ENCODE results near the gene PDE4D.

PDE4D gene

DNA sequence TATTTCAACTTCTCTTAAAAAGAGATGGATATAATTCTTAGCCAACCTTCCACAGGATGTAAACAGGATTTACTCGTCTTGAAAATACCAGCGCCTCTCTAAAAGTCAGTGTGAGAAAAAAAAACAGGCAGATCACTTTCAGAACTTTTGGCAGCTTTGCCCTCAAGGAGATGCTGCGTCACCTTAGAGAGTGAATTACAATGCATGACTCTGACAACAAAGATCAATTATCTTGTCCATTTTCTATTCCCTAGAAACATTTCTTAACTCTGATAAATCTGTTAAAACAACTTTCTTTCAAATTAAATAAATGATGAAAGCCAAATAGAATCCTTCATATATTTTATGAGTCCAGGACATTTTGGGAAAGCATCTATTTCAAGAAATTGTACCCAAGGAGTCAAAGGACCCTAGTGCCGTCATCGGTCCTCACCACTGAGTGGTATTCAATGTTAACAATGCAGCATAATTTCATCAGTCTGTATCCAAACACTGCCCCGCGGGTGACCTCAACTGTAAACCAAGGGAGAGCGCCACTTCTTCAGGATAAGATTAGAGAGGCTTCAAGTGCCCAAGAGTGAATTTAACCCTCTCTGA, 536.0 kb downstream of the PDE4D start:
- in situ Hi-C loops (cut with MboI; ENCODE audit: low sequenced_read_pairs), result no loop called here
- H3K9me3 ChIP-seq, result no peaks in the 10 kb centered on the region
- H3K36me3 ChIP-seq (replicated peaks), result no peaks in the 10 kb centered on the region
- no peak for DNase-seq (ENCODE audit: low spot score in 2 of 2)
- no peaks in the 10 kb centered on the region for H3K4me1 ChIP-seq
- H3K27me3 ChIP-seq (ENCODE audit: low read depth), result peaks cover 6% of the 10 kb centered on the region
- no peak overlapping the region for H3K4me3 ChIP-seq

DNA sequence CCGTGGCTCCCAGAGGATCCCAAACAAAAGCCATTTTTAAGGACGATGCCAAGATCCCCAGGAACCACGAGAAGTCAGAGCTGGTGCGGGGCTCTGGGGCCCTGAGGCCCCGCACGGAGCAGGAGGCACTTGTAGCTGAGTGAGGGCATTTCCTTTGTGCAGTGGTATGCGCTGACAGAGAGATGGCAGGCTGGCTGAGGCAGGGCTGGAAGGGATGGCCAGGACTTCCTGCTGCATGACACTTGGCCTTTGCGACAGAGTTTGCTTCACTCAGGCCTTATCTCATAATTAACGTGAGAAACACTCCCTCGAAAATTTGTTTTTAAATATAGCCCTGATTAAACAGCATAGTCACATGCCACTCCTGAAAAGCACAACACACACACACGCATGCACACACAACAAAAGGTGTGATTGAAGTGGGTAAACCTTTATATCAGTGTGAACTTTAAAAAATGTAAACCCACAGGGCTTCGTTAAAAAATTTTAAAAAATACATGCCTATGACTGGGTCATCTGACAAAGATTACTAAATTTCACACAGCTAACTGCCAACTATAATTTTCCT, 536.6 kb downstream of the PDE4D start:
- in situ Hi-C loops (cut with MboI; ENCODE audit: low sequenced_read_pairs), result no loop called here
- Histone ChIP-seq H3K9me3 (no peaks in the 10 kb centered on the region), H3K4me3 (no peak overlapping the region), H3K36me3 (replicated peaks) (no peaks in the 10 kb centered on the region), H3K4me1 (no peaks in the 10 kb centered on the region), H3K27me3 (ENCODE audit: low read depth) (peaks cover 6% of the 10 kb centered on the region)
- DNase-seq (ENCODE audit: low spot score in 2 of 2), result no peak

DNA sequence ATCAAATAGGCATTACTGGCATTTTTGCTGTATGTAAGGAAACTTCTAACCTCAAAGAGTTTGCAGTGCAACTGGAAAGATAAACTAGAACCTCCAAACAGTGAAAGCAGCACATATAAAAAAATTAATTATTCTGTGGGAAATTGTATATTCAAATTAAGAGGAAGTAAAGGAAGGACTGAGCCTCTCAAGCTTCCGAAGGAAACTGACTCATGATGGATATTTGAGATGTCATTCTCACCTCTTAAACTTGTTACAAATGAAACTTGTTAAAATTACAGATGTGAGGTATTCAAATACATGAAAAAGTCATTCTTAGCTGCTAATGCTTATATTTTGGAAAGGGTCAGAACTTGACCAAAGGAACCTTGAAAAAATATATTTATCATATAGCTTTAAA, 538.7 kb downstream of the PDE4D start:
- Histone ChIP-seq H3K4me3 (no peak overlapping the region), H3K36me3 (replicated peaks) (no peaks in the 10 kb centered on the region), H3K27me3 (ENCODE audit: low read depth) (peaks cover 6% of the 10 kb centered on the region), H3K4me1 (no peaks in the 10 kb centered on the region), H3K9me3 (no peaks in the 10 kb centered on the region)
- DNase-seq (ENCODE audit: low spot score in 2 of 2), result no peak
- in situ Hi-C loops (cut with MboI; ENCODE audit: low sequenced_read_pairs), result no loop called here

DNA sequence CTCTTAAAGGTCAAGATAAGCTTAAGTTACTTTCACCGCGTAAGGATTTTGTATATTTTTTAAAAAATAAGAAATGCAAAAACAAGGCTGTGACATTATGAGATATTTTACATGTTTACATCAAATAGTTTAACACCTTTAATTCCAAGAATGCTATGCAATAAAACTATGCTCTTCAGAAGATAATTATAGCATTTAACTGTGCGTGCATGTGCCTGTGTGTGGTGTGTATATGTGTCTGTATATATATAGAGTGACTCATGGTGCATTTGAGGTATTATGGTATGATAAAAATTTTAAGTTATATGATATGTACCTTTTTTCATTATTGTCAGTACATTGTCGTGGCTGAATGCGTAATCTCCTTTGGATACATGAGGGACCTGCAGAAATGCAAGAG, 539.3 kb downstream of the PDE4D start:
- no peaks in the 10 kb centered on the region for H3K9me3 ChIP-seq
- H3K4me3 ChIP-seq, result no peak overlapping the region
- H3K4me1 ChIP-seq, result no peaks in the 10 kb centered on the region
- DNase-seq (ENCODE audit: low spot score in 2 of 2), result no peak
- in situ Hi-C loops (cut with MboI; ENCODE audit: low sequenced_read_pairs), result no loop called here
- no peaks in the 10 kb centered on the region for H3K36me3 ChIP-seq (replicated peaks)
- H3K27me3 ChIP-seq (ENCODE audit: low read depth), result peaks cover 2% of the 10 kb centered on the region; the same call in 1 of the 2 replicates

DNA sequence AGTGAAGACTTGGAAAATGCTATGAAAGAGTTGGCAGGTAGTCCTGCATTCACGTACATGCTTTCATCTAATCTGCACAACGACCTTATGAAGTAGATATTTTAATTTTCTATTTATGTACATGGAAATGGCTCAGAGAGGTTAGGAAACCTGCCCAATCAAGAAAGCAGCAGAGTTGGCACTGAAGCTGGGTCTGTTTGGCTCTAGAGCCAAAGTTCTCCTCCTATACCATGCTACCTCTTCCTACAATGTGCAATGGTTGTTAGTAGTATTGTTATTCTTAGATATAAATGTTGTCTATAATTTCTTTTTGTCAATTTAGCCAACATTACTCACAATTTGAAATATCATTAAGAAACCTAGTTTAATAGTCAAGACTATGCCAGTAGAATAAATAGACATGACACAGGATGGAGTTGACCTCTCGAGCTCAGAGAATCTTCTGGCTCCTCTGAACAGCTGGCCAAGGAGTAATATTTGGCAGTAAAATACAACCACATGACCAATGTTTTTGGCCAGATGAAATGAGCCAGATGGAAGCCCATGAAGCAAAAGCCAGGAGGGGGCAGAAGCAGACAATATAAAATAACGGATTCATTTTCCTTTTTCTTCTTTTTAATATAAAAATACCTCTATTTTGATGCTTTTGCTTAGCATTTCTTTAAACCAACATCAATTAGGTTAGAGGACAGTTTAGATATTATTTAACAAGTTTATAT, 542.3 kb downstream of the PDE4D start:
- Histone ChIP-seq H3K4me1 (no peaks in the 10 kb centered on the region), H3K4me3 (no peak overlapping the region), H3K9me3 (no peaks in the 10 kb centered on the region), H3K36me3 (replicated peaks) (no peaks in the 10 kb centered on the region), H3K27me3 (ENCODE audit: low read depth) (peaks cover under 1% of the 10 kb centered on the region; the same call in 1 of the 2 replicates)
- in situ Hi-C loops (cut with MboI; ENCODE audit: low sequenced_read_pairs), result no loop called here
- DNase-seq (ENCODE audit: low spot score in 2 of 2), result no peak

DNA sequence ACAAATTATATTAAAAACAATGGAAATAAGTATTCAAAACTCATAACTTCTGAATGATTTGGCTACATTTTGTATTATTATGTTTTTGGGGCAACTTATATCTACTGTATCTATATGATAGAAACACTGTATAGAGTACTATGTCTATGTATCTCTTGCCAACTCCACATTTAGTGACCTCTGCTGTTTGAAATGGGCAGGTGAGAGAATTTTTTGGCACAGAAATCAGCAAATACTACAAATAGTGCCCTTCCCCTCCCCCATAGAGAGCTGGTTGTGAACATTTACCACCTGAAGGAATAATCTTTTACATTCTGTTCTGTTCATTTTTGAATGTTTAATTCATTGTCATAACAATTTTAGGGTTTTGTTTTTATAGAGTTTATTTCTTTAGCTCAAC, 545.3 kb downstream of the PDE4D start:
- in situ Hi-C loops (cut with MboI; ENCODE audit: low sequenced_read_pairs), result no loop called here
- H3K36me3 ChIP-seq (replicated peaks), result no peaks in the 10 kb centered on the region
- no peaks in the 10 kb centered on the region for H3K9me3 ChIP-seq
- no peak overlapping the region for H3K4me3 ChIP-seq
- no peaks in the 10 kb centered on the region for H3K27me3 ChIP-seq (ENCODE audit: low read depth)
- no peaks in the 10 kb centered on the region for H3K4me1 ChIP-seq
- DNase-seq (ENCODE audit: low spot score in 2 of 2), result no peak

DNA sequence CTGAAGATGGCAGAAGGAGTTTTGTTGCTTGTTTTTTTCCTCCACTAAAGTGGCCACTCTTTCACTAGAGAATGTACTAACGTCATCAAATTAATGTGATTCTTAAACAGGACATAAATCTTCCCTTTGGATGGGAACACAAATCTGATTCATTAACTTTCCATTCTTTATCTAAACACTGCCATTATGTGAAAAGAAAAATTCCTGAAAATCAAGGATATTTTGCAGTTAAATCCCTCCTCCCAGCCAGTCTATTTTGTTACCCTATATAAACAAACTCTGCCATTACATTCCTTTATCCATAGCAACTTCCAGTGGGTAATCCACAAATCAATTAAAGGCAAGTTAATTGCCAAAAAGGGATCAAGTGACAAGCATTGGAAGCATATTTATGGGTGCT, 546.5 kb downstream of the PDE4D start:
- Histone ChIP-seq H3K27me3 (ENCODE audit: low read depth) (no peaks in the 10 kb centered on the region), H3K9me3 (no peaks in the 10 kb centered on the region), H3K36me3 (replicated peaks) (no peaks in the 10 kb centered on the region), H3K4me1 (no peaks in the 10 kb centered on the region), H3K4me3 (no peak overlapping the region)
- DNase-seq (ENCODE audit: low spot score in 2 of 2), result no peak
- in situ Hi-C loops (cut with MboI; ENCODE audit: low sequenced_read_pairs), result no loop called here

DNA sequence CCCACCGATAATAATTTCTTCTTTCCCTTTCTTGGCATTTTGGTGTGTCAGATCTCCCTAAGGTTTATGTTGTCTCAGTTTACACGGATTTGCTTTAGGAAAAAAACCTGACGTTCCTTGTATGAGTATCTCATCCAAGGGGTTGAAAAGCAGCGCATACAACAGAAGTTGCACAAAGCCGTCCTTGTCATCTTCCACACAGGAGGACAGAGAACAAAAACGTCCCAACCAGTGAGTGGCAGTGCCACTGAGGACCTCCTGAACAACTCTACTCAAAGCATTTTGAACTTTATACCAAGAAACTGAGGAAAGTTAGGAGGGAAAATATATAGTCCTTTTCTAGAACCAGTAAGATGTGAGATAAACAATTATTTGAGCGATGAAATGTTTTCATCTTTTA, 547.0 kb downstream of the PDE4D start:
- in situ Hi-C loops (cut with MboI; ENCODE audit: low sequenced_read_pairs), result no loop called here
- no peaks in the 10 kb centered on the region for H3K4me1 ChIP-seq
- H3K4me3 ChIP-seq, result no peak overlapping the region
- no peaks in the 10 kb centered on the region for H3K9me3 ChIP-seq
- H3K36me3 ChIP-seq (replicated peaks), result no peaks in the 10 kb centered on the region
- no peak for DNase-seq (ENCODE audit: low spot score in 2 of 2)
- H3K27me3 ChIP-seq (ENCODE audit: low read depth), result no peaks in the 10 kb centered on the region

DNA sequence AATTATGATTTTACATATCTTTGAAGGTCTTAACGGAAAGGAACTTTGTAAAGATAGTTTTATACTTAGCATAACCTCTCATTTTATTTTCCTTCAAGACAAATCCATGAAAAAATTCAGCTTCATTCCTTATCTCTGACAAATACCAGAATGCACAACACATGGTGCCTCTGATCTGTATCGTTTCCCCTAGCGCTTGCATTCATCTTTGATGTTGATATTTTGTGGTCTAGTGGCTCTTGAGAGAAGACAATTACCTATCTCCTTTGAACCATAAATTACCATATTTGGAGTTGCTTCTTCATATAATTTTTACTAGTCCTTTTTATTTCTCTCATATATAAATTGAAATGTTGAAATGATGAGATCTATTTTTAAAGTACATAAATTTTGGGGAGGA, 551.3 kb downstream of the PDE4D start:
- in situ Hi-C loops (cut with MboI; ENCODE audit: low sequenced_read_pairs), result no loop called here
- no peaks in the 10 kb centered on the region for H3K36me3 ChIP-seq (replicated peaks)
- H3K9me3 ChIP-seq, result no peaks in the 10 kb centered on the region
- no peaks in the 10 kb centered on the region for H3K4me1 ChIP-seq
- H3K4me3 ChIP-seq, result no peak overlapping the region
- H3K27me3 ChIP-seq (ENCODE audit: low read depth), result no peaks in the 10 kb centered on the region
- no peak for DNase-seq (ENCODE audit: low spot score in 2 of 2)

DNA sequence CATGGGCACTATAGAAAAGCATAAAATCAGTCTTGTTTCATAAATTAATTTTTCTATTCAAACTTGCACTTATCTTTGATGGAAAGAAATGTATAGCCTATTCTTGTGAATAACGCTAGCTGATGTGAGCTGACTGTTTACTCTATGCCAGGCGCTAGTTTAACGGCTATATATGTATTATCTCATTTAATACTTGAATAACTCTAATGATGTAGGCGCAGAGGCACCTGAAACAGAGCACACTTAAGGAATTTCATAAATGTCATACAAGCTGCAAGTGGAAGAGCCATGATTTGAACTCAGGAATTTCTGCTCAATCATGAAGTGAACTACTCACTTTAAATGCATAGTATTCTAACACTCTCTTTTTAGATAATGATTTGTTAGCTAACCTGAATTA, 551.8 kb downstream of the PDE4D start:
- Histone ChIP-seq H3K4me3 (no peak overlapping the region), H3K9me3 (no peaks in the 10 kb centered on the region), H3K4me1 (no peaks in the 10 kb centered on the region), H3K36me3 (replicated peaks) (no peaks in the 10 kb centered on the region), H3K27me3 (ENCODE audit: low read depth) (no peaks in the 10 kb centered on the region)
- in situ Hi-C loops (cut with MboI; ENCODE audit: low sequenced_read_pairs), result no loop called here
- no peak for DNase-seq (ENCODE audit: low spot score in 2 of 2)

DNA sequence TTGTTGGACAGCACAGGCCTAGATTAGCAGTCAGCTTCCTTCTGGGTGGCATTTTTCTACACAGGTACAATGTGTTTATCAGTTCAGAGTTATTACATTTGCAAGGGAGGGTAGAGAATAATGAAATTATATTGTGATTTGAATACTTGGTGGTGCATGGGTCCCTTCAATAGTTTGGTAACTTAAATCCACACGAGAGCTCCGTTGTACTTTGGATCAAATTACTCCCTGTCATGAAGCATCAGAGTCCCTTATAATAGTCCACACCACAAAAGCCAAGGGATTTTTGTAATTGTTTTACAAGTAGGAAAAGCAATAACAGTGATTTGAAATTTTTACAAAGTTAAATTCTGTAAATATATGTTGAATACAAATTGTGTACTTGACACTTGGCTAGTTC, 552.4 kb downstream of the PDE4D start:
- H3K36me3 ChIP-seq (replicated peaks), result no peaks in the 10 kb centered on the region
- H3K4me3 ChIP-seq, result no peak overlapping the region
- no peaks in the 10 kb centered on the region for H3K4me1 ChIP-seq
- DNase-seq (ENCODE audit: low spot score in 2 of 2), result no peak
- in situ Hi-C loops (cut with MboI; ENCODE audit: low sequenced_read_pairs), result no loop called here
- no peaks in the 10 kb centered on the region for H3K27me3 ChIP-seq (ENCODE audit: low read depth)
- no peaks in the 10 kb centered on the region for H3K9me3 ChIP-seq

DNA sequence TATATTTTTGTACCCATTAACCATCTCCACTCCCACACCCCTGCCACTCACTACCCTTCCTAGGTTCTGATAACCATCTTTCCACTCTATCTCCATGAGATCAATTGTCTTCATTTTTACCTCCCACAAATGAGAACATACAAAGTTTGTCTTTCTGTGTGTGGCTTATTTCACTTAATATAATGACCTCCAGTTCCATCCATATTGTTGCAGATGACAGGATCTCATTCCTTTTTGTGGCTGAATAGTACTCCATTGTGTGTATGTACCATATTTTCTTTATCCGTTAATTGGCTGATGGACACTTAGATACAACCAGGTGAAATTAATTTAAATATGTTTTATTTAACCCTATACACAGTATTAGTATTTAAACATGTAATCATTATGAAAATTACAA, 552.9 kb downstream of the PDE4D start:
- no peaks in the 10 kb centered on the region for H3K4me1 ChIP-seq
- in situ Hi-C loops (cut with MboI; ENCODE audit: low sequenced_read_pairs), result no loop called here
- H3K9me3 ChIP-seq, result no peaks in the 10 kb centered on the region

DNA sequence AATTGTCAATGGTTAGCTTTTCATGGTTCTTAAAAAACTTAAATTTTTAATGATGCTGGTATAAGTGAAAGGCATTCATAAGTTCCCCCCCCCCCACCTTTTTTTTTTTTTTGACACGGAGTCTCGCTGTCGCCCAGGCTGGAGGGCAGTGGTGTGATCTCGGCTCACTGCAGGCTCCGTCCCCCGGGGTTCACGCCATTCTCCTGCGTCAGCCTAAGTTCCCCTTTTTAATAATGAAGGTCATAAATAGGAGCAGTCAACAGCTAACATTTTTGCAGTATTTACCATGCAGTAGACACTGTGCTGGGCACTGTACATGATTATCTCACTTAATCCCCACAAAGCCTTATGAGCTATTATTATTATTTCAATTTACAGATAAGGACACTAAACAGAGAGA, 556.3 kb downstream of the PDE4D start:
- in situ Hi-C loops (cut with MboI; ENCODE audit: low sequenced_read_pairs), result no loop called here
- DNase-seq (ENCODE audit: low spot score in 2 of 2), result no peak
- no peaks in the 10 kb centered on the region for H3K9me3 ChIP-seq
- H3K36me3 ChIP-seq (replicated peaks), result no peaks in the 10 kb centered on the region
- no peak overlapping the region for H3K4me3 ChIP-seq
- H3K27me3 ChIP-seq (ENCODE audit: low read depth), result no peaks in the 10 kb centered on the region
- H3K4me1 ChIP-seq, result no peaks in the 10 kb centered on the region

More for the DNA sequence above, 552.9 kb downstream of the PDE4D start:
- Histone ChIP-seq H3K36me3 (replicated peaks) (no peaks in the 10 kb centered on the region), H3K27me3 (ENCODE audit: low read depth) (no peaks in the 10 kb centered on the region), H3K4me3 (no peak overlapping the region)
- no peak for DNase-seq (ENCODE audit: low spot score in 2 of 2)

DNA sequence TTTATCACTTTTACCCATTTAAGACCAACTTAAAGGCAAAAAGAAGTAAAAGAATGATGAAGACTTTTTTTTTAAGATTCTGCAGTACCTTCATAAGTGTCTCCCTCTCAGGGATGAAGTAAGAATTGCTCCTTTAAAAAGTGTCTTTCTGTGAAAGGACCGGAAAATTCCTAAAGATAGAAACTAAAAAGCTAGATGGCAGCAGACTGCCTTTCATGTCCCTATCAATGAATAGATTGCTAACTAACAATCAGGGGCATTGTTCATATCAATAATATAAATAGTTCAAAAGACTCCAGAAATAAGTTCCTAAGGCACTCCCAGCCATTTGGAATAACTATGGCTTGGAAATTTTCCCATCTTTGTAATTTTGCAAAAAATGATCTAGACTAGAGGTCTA, 558.0 kb downstream of the PDE4D start:
- H3K4me3 ChIP-seq, result no peak overlapping the region
- no peaks in the 10 kb centered on the region for H3K9me3 ChIP-seq
- H3K27me3 ChIP-seq (ENCODE audit: low read depth), result no peaks in the 10 kb centered on the region
- H3K36me3 ChIP-seq (replicated peaks), result no peaks in the 10 kb centered on the region
- DNase-seq (ENCODE audit: low spot score in 2 of 2), result no peak
- in situ Hi-C loops (cut with MboI; ENCODE audit: low sequenced_read_pairs), result no loop called here
- H3K4me1 ChIP-seq, result no peaks in the 10 kb centered on the region

Data from HAP-1 (cell line).